ENCODE results near the gene HSPB7.

DNA sequence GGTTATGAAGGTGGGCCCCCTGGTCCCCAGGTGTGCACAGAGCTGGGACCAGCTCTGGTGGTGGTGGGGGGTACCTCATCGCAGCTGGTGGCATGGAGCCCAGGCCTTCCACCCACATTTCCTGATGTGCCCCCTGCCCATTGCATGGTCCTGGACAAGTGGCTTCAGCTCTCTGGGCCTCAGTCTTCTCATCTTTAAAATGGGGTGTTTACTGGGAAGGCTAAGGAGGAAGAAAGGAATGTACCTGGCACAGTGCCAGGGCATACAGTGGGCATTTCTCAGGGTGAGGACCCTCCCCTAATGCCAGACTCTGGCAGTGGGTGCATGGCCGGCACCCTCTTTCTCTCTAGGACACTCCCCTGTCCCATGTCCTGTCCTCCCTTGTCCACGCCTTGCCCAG is 33.2 kb upstream of the HSPB7 start:
- TF ChIP-seq, protein P1, sequence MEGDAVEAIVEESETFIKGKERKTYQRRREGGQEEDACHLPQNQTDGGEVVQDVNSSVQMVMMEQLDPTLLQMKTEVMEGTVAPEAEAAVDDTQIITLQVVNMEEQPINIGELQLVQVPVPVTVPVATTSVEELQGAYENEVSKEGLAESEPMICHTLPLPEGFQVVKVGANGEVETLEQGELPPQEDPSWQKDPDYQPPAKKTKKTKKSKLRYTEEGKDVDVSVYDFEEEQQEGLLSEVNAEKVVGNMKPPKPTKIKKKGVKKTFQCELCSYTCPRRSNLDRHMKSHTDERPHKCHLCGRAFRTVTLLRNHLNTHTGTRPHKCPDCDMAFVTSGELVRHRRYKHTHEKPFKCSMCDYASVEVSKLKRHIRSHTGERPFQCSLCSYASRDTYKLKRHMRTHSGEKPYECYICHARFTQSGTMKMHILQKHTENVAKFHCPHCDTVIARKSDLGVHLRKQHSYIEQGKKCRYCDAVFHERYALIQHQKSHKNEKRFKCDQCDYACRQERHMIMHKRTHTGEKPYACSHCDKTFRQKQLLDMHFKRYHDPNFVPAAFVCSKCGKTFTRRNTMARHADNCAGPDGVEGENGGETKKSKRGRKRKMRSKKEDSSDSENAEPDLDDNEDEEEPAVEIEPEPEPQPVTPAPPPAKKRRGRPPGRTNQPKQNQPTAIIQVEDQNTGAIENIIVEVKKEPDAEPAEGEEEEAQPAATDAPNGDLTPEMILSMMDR (IDR thresholded peaks at IDR 0.05), result no peak
- no peak for TF ChIP-seq POLR2A (IDR thresholded peaks at IDR 0.05)
- TF ChIP-seq POLR2AphosphoS5 (IDR thresholded peaks at IDR 0.05; ENCODE audit: insufficient read depth in 1 of 2, low read depth in 1 of 2), result no peak

Data from vagina (tissue), 2 donors.